ENCODE results near the gene PCDHB13.
"Not testable (repeated sequence)": the region's sequence is repeated elsewhere in the genome, so short reads cannot be mapped to it uniquely, and the experiment has no call there.

PCDHB13 gene

DNA sequence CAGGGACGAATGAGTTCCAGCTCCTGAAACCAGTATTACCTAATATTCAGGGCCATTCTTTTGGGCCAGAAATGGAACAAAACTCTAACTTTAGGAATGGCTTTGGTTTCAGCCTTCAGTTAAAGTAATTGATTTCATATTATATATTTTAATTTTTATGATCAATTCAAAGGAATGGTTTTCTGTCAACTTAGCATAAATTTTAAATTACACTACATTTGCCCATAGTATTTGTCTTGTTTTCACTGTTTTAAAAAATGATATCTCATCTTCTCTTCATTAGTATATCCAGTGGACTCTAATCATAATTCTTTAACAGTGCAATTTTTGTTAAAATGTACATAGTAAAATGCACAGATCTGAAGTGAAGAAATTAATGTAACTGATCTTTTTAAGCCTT lies 33.4 kb upstream of the PCDHB13 start:
- TF ChIP-seq, protein P1, sequence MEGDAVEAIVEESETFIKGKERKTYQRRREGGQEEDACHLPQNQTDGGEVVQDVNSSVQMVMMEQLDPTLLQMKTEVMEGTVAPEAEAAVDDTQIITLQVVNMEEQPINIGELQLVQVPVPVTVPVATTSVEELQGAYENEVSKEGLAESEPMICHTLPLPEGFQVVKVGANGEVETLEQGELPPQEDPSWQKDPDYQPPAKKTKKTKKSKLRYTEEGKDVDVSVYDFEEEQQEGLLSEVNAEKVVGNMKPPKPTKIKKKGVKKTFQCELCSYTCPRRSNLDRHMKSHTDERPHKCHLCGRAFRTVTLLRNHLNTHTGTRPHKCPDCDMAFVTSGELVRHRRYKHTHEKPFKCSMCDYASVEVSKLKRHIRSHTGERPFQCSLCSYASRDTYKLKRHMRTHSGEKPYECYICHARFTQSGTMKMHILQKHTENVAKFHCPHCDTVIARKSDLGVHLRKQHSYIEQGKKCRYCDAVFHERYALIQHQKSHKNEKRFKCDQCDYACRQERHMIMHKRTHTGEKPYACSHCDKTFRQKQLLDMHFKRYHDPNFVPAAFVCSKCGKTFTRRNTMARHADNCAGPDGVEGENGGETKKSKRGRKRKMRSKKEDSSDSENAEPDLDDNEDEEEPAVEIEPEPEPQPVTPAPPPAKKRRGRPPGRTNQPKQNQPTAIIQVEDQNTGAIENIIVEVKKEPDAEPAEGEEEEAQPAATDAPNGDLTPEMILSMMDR (IDR thresholded peaks at IDR 0.05), result no peak
- Mint-ChIP-seq H3K4me1 (peaks cover 6% of the 10 kb centered on the region), H3K36me3 (ENCODE audit: low read depth) (peaks cover 28% of the 10 kb centered on the region), H3K27me3 (ENCODE audit: low read depth, poor library complexity) (no peaks in the 10 kb centered on the region), H3K4me3 (no peak overlapping the region), H3K27ac (no peak overlapping the region), H3K9me3 (peaks cover 44% of the 10 kb centered on the region)
- DNase-seq, result no peak

DNA sequence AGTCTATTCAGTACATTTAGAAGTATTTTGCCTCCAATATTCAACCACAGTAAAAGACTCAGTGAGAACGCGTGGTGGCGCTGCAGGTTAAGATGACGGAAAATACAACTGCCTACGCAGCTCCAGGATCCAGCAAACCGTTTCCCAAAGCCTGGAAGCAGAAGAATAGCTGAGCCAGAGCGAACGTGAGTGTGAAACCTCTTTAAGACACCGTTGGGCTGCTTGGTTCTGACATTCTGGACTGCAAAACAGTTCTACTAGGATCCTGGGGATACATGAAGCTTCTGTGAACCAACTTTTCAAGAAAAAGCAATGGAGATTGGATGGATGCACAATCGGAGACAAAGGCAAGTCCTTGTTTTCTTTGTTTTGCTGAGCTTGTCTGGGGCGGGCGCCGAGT lies 31.5 kb upstream of the PCDHB13 start, which contains the start of gene PCDHB16:
Gene PCDHB16, plus strand, starts transcription at position 140 of the 400 bp plus-strand sequence. Its CDS starts 173 bp downstream, at position 313.
- TF ChIP-seq, protein P1 (IDR thresholded peaks at IDR 0.05), result peak; percentile 44
- Mint-ChIP-seq H3K27me3 (ENCODE audit: low read depth, poor library complexity) (no peaks in the 10 kb centered on the region), H3K4me3 (peak within 1 kb of the TSS; percentile 87), H3K36me3 (ENCODE audit: low read depth) (peaks cover 46% of the 10 kb centered on the region), H3K27ac (peak within 1 kb of the TSS; percentile 78), H3K9me3 (peaks cover 63% of the 10 kb centered on the region), H3K4me1 (peaks cover 6% of the 10 kb centered on the region)
- peak; percentile 61 for DNase-seq

DNA sequence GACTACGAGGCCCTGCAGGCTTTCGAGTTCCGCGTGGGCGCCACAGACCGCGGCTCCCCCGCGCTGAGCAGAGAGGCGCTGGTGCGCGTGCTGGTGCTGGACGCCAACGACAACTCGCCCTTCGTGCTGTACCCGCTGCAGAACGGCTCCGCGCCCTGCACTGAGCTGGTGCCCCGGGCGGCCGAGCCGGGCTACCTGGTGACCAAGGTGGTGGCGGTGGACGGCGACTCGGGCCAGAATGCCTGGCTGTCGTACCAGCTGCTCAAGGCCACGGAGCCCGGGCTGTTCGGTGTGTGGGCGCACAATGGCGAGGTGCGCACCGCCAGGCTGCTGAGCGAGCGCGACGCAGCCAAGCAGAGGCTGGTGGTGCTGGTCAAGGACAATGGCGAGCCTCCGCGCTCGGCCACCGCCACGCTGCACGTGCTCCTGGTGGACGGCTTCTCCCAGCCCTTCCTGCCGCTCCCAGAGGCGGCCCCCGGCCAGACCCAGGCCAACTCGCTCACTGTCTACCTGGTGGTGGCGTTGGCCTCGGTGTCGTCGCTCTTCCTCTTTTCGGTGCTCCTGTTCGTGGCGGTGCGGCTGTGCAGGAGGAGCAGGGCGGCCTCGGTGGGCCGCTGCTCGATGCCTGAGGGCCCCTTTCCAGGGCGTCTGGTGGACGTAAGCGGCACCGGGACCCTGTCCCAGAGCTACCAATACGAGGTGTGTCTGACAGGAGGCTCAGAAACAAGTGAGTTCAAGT lies 29.4 kb upstream of the PCDHB13 start:
- Mint-ChIP-seq H3K9me3 (peaks cover 78% of the 10 kb centered on the region), H3K4me3 (peak overlapping the region; percentile 38)

DNA sequence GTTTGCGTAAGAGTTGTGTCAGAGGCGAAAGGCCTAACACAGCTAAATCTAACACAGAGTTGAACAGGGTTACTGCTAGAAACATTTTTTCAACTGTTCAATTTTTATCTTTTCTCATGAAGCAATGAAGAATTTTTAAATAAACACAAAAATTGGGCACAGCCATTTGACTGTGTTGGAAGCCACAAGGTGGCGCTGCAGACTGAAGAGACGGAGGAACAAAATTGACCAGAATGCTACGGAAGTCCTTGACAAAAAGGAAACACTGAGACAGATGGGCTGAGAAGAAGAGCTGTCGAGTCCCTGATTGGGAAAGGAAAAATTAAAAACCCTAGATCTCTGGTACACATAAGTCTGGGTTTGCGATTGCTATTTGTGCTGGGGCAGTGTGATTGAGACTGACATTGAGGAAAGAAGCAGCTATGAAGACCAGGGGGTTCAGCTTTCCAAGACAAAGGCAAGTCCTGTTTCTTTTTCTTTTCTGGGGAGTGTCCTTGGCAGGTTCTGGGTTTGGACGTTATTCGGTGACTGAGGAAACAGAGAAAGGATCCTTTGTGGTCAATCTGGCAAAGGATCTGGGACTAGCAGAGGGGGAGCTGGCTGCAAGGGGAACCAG lies 26.7 kb upstream of the PCDHB13 start, which contains the start of gene PCDHB9:
Gene PCDHB9, plus strand, starts transcription at position 265 of the 616 bp plus-strand sequence. Its CDS starts 158 bp downstream, at position 423.
- H3K36me3 Mint-ChIP-seq (ENCODE audit: low read depth), result peaks cover 85% of the 10 kb centered on the region

More for the DNA sequence above, 29.4 kb upstream of the PCDHB13 start:
- H3K4me1 Mint-ChIP-seq; DNase-seq; H3K27me3 Mint-ChIP-seq (ENCODE audit: low read depth, poor library complexity); H3K27ac Mint-ChIP-seq: not testable (repeated sequence)
- peaks cover 60% of the 10 kb centered on the region for H3K36me3 Mint-ChIP-seq (ENCODE audit: low read depth)

DNA sequence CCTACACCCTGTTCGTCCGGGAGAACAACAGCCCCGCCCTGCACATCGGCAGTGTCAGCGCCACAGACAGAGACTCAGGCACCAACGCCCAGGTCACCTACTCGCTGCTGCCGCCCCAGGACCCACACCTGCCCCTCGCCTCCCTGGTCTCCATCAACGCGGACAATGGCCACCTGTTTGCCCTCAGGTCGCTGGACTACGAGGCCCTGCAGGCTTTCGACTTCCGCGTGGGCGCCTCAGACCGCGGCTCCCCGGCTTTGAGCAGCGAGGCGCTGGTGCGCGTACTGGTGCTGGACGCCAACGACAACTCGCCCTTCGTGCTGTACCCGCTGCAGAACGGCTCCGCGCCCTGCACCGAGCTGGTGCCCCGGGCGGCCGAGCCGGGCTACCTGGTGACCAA lies 25.0 kb upstream of the PCDHB13 start:
- not testable (repeated sequence) for H3K4me3 Mint-ChIP-seq; H3K27me3 Mint-ChIP-seq (ENCODE audit: low read depth, poor library complexity); DNase-seq; H3K27ac Mint-ChIP-seq; H3K4me1 Mint-ChIP-seq
- Mint-ChIP-seq H3K36me3 (ENCODE audit: low read depth) (peaks cover 85% of the 10 kb centered on the region), H3K9me3 (peaks cover 89% of the 10 kb centered on the region)

More for the DNA sequence above, 26.7 kb upstream of the PCDHB13 start, which contains the start of gene PCDHB9:
- TF ChIP-seq, protein P1 (IDR thresholded peaks at IDR 0.05), result peak; percentile 34
- H3K9me3 Mint-ChIP-seq, result peaks cover 89% of the 10 kb centered on the region
- peaks cover 6% of the 10 kb centered on the region for H3K4me1 Mint-ChIP-seq
- H3K4me3 Mint-ChIP-seq, result peak within 1 kb of the TSS; percentile 66
- H3K27ac Mint-ChIP-seq, result peak within 1 kb of the TSS; percentile 34
- peak; percentile 42 for DNase-seq
- H3K27me3 Mint-ChIP-seq (ENCODE audit: low read depth, poor library complexity), result no peaks in the 10 kb centered on the region

DNA sequence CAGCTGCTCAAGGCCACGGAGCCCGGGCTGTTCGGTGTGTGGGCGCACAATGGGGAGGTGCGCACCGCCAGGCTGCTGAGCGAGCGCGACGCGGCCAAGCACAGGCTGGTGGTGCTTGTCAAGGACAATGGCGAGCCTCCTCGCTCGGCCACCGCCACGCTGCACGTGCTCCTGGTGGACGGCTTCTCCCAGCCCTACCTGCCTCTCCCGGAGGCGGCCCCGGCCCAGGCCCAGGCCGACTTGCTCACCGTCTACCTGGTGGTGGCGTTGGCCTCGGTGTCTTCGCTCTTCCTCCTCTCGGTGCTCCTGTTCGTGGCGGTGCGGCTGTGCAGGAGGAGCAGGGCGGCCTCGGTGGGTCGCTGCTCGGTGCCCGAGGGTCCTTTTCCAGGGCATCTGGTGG lies 24.6 kb upstream of the PCDHB13 start:
- H3K4me3 Mint-ChIP-seq; DNase-seq; H3K27me3 Mint-ChIP-seq (ENCODE audit: low read depth, poor library complexity); H3K27ac Mint-ChIP-seq; H3K4me1 Mint-ChIP-seq: not testable (repeated sequence)
- Mint-ChIP-seq H3K36me3 (ENCODE audit: low read depth) (peaks cover 84% of the 10 kb centered on the region), H3K9me3 (peaks cover 89% of the 10 kb centered on the region)

DNA sequence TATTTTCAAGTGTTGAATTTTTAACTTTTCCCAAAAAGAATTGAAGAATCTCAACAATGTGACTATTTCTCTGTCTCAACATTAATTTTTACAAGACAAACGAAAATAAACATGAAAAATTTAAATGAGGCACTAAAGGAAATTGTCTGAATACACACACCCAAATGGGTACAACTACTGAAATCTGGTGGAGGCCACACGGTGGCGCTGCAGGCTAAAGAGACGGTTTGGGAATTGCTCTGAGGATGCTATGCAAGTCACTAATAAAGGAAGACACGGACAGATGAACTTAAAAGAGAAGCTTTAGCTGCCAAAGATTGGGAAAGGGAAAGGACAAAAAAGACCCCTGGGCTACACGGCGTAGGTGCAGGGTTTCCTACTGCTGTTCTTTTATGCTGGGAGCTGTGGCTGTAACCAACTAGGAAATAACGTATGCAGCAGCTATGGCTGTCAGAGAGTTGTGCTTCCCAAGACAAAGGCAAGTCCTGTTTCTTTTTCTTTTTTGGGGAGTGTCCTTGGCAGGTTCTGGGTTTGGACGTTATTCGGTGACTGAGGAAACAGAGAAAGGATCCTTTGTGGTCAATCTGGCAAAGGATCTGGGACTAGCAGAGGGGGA lies 21.5 kb upstream of the PCDHB13 start, which contains the start of gene PCDHB10:
Gene PCDHB10, plus strand, starts transcription at position 244 of the 616 bp plus-strand sequence. Its CDS starts 200 bp downstream, at position 444.
- Mint-ChIP-seq H3K4me1 (no peaks in the 10 kb centered on the region), H3K27ac (no peak within 1 kb of the TSS), H3K36me3 (ENCODE audit: low read depth) (peaks cover 79% of the 10 kb centered on the region), H3K27me3 (ENCODE audit: low read depth, poor library complexity) (no peaks in the 10 kb centered on the region), H3K4me3 (peak within 1 kb of the TSS; percentile 81), H3K9me3 (peaks cover 86% of the 10 kb centered on the region)
- TF ChIP-seq, protein P1 (IDR thresholded peaks at IDR 0.05), result peak; percentile 49
- DNase-seq, result peak; percentile 68

DNA sequence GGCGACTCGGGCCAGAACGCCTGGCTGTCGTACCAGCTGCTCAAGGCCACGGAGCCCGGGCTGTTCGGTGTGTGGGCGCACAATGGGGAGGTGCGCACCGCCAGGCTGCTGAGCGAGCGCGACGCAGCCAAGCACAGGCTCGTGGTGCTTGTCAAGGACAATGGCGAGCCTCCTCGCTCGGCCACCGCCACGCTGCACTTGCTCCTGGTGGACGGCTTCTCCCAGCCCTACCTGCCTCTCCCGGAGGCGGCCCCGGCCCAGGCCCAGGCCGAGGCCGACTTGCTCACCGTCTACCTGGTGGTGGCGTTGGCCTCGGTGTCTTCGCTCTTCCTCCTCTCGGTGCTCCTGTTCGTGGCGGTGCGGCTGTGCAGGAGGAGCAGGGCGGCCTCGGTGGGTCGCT lies 19.4 kb upstream of the PCDHB13 start:
- not testable (repeated sequence) for DNase-seq; H3K4me1 Mint-ChIP-seq; H3K4me3 Mint-ChIP-seq; H3K27me3 Mint-ChIP-seq (ENCODE audit: low read depth, poor library complexity); H3K27ac Mint-ChIP-seq
- H3K36me3 Mint-ChIP-seq (ENCODE audit: low read depth), result peaks cover 71% of the 10 kb centered on the region
- peaks cover 91% of the 10 kb centered on the region for H3K9me3 Mint-ChIP-seq

All from nephron progenitor cell (in vitro differentiated cells).